NCI-H82 (cell line): Measurements from ENCODE around the gene OTUB1.
A peak's percentile ranks its signal among the peaks of the same experiment; 100 is the strongest.

Experiments used
- DNase-seq: peaks from one replicate; lab custom pipeline; 2025; lab: John Stamatoyannopoulos, UW

Gene OTUB1

DNA sequence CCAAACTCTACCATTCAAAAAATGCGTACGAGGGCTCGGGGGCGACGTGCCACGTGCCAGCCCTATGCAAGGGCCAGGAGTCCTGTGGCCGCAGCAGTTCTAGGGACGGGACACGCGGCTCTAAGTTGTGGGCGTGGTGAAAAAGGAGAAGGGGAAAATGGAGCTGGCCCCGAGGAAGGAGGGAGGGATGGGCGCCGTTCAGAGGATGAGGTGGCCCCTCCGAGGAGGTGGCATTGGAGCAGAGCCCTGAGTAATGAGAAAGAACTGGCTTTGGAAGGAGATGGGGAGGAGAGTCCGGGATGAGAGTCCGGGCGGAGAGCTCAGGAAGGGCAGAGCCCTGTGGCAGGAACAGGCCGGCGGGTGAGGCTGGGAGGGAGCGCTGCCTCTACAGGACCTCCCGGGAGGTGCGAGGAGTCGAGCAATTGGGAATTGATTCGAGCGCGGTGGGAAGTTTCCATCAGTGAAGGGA lies 21.0 kb downstream of the OTUB1 start:
- peak; percentile 36 for DNase-seq

DNA sequence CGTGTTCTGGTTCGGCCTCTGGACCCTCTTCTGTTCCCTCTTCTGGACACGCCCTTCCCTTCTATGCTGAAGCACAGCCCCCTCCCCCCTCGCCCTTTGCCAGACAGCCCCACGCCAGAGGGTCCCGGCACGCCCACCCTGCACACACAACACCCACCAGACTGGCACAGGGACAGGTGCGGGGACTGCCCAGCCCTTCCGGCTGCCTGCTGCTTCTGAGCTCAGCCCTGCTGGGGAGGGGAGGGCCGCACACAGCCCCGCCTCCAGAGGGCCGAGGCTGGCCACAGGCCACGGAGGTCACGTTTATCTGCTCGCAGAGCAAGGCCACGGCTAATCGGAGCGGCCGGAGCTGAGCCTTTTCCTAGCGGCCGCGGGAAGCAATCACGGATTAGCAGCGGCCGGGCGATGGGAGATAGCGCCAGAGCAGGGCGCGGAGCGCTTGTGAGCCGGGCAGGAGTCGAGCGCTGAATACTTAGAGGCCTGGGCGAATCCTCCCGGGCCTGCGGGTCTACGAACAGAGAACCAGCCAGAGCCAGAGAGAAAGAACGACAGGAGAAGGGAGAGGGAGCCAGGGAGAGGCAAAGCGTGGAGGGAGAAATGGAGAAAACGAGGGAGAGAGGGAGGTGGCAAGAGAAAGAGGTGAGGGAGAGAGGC lies 21.5 kb downstream of the OTUB1 start:
- peak; percentile 55 for DNase-seq

DNA sequence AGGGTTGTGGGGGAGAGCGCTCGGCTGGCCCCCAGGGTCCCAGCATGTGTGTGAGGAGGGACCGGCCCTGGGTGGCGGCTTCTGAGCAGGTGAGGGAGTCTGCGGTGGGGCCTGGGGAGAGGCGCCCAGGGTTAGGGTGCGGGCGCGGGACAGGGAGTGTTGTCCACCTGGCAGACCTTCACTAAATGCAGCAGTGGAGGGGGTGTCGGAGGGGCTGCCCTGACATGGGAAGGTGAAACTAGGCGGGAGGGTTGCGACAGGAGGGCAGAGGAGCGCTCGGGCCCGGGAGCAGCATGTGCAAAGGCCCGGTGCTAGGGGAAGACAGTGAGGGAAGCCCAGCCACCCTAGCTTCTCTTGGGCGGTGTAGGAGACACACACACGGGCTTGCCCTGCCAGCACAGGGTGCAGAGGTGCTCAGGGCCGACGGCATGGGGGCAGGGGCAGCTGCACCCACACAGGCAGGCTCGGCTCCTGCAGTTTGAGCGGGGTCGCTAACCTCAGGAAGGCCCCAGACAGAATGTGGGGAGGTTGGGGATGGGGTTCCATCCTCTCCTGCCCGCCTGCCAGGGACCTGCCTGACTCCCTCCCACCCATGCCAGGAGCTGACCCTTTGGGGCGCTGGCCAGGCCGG lies 22.2 kb downstream of the OTUB1 start:
- DNase-seq, result no peak

DNA sequence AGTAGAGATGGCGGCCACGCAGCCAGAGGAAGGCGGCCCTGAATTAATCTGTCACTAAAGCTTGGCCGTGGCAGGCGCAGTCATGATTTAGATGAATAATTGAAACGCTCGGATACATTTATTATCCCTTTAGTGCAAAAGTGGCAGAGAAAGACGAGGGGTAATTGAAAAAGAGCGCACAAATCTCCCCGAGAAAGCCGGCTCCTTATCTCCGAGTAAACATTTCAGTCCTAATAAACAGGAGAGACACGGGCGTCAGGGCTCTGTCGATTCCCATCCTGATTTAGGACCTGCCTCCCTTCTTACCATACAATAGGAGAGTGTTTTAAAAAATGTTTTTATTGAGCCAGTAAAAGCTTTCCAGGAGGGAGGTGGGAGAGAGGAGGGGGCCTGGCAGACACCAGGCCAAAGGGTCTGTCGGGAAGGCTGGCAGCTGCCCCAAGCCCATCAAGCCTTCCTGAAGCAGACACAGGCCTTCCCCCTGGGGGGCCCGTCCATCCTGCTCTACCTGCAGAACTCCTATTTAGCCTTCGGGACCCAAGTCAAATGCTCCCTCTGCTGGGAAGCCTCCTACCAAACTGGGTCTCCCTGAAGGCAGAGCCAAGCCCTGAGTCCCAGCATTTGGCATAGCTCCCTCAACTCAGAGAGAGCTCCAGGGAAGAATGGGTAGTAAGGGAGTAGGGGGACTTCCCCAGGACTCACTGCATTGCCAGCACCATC lies 22.8 kb downstream of the OTUB1 start:
- no peak for DNase-seq

DNA sequence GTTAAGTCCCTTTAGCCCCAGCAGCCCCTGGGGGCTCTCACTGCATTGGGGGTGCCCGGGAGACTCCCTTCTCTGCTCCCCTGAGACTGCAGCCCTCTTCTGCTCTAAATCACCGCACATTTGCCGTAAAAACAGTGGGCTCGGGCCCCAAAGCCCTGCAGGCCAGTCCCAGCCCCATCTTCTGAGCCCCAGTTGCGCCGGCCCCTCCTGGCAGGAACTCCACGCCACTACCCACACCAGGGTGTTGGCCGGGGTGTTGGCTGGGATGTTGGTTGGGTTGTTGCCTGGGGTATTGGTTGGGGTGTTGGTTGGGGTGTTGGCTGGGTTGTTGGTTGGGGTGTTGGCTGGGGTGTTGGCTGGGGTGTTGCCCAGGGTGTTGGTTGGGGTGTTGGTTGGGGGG lies 23.5 kb downstream of the OTUB1 start:
- no peak for DNase-seq

DNA sequence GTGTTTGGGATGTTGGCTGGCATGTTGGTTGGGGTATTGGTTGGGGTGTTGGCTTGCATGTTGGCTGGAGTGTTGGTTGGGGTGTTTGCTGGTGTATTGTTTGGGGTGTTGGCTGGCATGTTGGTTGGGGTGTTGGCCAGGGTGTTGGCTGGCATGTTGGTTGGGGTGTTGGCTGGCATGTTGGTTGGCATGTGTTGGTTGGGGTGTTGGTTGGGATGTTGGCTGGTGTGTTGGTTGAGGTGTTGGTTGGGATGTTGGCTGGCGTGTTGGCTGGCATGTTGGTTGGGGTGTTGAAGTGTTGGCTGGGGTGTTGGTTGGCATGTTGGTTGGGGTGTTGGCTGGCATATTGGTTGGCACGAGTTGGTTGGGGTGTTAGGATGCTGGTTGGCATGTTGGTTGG lies 24.5 kb downstream of the OTUB1 start:
- no peak for DNase-seq

DNA sequence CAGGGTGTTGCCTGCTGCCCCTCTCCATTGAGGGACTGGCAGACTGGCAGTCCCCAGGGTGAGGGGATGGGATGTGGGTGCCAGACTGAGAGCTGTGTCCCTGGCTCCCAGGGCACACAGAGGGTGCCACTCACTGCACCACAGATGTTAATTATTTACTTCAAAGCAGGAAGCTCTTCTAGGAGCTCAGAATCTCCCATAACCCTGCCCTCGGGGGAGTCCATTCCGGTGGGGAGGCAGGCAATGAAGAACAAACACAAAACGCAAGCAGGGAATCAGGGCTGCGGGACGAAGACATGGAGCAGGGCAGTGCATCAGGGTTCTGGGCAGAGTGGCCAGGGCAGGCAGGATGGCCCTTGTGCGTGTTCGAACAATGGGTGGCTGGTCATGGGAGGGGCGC lies 25.1 kb downstream of the OTUB1 start:
- DNase-seq, result no peak

DNA sequence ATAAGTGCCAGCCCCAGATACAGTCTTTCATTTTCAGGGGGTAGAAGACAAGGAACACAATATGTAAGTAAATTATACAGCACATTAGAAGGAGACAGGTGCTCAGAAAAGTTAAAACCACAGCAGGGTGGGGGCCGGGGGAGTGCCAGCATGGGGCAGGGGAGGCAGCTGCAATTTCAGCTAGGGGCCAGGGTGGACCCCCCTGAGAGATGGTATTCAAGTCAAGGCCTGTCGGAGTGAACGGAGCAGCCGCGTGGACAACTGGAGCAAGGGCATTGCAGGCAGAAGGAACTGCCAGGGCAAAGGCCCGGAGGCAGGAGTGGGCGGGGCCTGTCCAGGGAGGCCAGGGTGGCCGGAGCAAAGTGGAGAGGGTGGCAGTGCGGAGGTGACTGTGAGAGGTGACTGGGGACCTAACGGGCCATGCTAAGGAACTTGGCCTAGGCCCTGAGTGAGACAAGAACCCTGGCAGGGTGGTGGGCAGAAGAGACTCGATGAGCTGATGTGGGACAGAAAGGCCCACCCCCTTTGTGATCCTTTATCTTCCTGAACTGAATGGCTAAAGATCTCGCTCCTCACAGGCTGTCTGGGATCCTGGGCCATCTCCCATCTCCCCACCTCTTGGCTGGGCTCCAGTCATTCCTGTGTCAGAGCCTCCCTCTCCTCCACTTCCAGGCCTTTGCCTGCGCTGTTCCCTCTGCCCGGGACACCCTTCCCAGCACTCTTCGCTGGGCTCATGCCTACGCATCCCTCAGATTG lies 27.1 kb downstream of the OTUB1 start:
- no peak for DNase-seq

DNA sequence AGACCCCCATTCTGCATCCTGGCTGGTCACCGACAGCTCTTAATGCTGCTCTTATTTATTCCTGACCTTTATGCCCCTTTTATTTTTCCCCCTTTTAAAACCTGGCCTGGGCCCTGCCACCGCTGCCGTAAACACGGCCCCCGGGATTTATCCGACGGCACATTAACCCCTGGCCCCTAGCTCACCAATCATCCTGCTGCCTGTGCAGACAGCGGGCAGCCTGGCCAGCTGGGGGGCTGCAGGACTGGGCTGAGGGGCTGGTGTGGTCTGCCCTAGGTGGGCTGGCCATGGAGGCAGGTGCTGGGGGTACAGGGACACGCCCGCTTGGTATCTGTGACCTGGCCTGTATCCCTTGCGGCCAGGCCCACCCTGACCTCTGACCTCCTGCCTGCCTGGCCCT lies 28.1 kb downstream of the OTUB1 start:
- DNase-seq, result no peak

DNA sequence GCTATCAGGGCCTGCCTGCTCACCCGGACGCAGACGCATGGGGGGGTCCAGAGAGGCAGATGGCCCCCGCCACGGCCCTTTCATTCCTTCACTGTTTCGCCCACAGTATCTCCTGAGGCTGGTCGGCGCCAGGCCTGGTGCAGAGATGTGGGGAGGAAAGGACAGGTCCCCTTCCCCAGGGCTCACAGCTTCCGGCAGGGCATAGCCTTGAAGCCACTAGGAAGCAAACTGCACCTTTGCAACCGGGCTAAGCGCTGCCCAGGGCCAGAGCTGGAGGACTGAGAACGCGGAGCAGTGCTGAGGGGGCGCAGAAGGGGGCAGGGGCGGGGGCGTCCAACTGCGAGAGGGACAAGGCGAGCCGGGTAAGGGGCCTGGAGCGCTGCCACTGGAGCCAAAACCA lies 29.3 kb downstream of the OTUB1 start:
- DNase-seq, result no peak

DNA sequence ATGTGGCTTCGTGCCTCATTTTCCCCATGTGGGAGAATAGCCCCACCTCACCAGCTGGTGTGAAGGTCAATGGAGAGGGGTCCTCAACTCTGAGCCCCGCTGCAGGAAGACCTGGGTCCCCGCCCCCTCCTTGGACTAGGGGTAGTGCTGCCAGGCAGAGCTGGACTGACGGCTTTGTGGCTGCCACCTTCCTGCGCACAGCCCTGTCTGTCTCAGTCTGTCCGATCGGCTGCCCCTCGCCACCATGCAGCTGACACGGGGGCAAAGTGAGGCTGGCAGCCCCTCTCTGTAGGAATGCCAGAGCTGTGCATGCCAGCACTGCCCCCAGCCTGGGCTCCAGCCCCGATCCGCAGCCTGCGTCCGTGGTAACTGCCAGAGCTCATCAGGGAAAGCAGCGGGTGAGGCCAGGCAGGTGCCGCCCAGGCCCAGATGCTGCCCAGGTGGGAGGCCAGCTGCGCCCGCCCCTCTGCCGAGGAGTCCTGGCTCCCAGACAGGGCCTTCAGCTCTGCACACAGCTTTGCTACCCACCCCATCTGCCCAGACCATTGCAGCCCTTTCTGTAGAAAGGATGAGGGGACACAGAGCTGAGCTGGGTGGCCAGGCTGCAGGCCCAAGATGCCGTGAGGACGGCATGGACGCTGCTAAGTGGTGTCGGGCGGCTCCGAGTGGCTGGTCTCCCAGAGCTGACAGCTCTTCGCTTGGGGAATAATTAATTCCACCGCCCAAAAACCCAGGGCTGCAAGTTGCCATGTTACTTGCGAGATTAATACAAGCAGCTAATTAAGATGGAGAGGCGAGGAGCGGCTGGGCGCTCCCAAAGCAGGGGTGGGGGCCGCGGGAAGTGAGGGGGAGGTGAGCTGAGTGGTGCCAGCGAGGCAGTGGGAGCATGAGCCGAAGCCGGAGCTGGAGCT lies 30.0 kb downstream of the OTUB1 start:
- no peak for DNase-seq

DNA sequence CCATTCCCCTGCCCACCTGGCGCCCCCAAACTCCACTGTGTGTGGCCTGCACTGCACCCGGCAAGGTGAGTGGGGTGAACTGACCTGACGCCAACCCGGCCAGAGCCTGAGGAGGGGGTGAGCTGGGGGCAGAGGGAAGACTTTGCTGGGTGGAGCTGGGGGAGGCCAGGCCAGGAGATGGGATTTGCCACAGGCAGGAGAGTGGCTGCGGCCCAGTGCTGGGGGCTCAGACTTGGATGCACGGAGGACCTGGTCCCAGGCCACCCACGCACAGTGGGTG lies 31.6 kb downstream of the OTUB1 start:
- DNase-seq, result no peak

DNA sequence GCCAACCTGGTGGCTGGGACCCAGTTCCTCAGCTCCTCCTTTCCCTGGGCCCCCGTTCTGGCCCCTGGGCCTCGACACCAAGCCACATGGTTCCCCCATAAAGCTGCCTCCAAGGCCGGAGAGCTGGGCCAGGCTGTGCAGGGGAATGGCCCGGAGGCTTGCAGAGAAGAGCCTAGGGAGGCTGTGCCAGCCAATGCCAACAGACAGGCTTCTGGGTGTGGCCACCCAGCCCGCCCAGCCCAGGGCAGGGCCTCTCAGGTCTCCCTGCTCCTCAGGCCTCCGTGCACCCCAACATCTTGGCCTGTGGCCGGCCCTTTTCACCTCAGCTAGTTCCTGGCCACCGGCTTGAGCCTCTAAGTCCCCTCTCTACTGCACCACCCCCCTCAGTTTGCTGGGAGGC lies 32.1 kb downstream of the OTUB1 start:
- no peak for DNase-seq

DNA sequence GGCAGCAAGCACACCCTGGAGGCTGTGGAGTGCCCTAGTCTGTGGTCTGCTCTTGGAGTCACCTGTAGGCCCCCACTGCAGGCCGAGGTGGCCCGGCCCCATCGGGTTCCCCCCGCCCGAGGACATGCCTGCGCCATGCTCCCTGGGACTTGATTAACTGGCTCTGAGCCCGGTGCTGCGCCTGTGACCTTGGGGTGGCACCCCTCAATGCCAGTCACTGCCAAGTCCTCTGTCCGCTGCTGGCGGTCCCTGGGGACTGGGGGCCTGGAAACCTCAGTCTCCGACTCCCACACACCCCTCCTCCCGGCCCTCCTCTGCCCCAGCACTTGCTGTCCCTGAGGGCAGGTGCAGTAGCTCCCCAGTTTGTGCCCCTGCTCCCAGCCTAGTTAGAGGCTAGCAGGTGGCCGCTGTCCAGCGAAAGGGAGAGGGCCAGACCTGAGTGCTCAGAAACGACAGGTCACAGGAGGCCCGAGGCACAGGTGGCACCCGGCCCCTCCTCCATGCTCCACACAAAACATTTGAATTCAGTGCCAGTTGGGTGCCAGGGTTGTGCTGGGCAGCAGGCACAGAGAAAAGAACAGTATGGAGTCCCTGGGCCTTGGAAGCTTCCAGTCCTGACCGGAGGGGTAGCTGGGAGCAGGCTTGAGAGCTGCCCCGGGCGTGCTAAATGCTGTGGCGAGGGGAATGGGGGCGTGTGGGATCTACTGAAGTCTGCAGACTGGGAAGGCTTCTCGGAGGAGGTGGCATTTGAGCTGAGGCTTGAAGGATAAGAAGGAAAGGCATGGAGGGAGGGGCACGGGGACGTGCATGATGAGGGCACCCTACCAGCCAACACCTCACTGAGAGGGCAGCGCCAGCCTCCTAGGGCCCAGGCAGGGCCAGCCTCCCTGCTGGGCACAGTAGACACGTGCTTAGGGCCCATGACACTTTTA lies 33.1 kb downstream of the OTUB1 start:
- DNase-seq, result no peak

DNA sequence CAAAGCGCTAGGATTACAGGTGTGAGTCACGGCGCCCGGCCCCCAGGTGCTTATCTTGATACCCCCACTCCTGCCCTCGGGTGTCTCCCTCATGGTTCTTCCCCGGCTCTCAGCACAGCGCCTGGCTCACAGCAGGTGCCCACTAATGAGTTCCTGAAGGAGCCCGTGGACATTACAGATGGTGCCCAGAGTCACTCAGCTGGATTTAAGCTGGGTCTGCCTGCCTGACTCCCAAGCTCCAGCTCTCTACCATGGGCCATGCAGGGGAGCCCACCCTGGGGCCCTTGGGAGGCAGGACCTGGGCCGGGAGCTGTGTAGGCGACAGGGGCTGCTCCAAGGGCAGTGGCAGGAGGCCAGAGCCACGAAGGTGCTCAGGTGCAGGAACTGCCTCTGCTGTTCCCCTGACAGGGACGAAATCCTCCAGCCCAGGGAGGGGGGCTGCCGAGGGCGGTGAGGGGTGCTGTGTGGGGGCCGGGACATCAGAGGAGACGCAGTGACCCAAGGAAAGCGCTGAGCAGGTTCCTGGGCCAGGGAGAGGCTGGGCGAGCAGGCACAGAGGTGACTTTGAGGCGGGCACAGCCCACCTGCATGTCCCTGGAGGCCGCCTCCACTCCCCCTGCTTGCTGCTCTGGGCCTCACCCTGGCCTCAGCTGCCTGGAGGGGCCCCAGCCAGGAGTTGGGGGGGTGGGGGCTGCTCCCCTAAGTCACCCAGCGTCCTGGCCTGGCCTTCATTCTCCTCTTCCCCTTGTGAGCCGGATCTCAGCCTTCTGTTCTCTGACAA lies 34.9 kb downstream of the OTUB1 start:
- no peak for DNase-seq

DNA sequence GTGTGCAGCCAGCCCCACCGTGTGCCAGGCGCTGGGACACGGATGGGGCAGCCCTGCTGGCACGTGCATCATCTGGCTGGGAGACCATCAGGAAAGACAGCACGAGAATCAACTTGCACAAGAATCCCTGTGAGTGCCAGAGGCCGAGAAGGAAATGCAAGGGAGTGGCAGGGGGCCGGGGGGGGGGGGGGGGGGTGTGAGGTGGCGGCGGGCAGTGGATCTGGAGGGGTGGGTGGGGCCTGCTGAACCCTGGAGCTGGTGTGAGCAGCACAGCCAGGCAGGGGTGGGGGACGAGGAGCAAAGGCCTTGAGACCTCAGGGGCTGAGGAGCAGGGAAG lies 35.5 kb downstream of the OTUB1 start:
- DNase-seq, result no peak

DNA sequence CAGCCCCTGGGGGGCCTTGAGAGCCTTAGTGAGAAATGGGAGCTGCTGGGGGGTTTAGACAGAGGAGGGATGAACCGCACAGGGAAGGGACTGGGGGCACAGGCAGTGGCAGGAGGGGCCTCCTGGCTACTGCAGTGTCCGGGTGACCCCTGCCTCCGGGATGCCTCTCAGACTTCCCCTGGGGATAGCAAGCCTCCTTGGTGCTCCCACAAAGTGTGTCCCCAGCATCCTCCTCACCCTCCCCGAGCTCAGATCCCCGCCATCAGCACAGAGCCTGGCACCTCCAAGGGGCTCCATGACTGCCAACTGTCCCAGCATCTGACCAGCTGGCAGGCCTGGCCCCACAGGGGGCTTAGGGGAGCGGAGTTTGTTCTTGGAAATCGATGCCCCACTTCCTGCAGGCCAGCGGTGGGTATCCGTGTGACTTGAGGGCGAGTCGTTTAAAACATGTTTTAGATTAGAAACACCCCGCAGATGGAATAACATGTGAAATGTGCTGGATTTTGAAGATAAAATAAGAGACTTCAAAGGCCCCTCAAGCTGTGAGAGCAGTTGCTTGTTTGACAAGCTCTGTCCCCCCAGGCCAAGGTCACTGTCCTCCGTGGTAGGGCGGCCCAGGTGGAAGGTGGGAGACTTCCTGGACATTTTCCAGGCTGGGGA lies 36.0 kb downstream of the OTUB1 start:
- no peak for DNase-seq

DNA sequence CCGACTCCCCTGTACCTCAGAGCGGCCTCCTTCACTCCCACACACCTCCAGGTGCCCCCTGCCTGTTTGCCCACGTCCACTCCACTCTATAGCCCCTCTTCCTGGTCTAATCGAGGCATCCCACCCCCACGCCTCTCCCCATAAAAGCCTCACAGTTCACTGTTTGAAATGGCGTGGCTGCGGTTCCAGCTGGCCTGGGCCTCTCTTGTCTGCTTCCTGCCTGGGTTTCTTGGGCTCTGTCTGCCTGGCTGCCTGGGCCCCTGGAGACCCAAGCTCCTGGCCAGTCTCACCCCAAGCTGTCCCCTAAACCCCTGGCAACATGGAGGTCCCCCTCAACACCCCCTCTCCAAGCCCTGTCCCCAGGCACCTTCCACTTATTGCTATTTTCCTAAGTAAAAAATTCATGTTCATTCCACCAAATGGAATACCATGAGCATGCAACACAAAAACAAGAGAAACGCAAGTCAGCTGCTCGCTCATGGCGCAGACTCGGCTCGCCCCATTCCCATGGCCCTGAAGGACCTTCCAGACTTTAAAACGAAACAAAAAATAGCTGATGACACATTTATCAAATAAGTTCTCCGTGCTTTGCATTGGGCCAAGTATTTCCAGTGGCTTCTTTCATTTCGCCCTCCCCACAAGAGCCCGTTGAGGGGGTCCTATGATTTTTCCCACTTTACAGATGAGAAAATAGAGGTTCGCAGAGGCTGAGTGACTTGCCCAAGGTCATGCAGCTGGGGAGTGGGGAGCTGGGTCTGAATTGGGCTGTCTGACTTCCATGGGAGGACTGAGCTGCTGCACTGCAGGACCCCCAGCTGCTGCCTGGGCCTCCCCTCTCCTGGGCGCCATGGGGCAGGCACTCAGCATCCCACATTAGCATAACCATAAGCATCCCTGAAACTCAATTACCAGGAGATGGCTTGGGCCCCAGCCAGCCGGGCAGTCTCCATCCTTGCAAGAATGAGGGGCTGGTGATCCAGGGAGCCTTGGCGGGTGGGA lies 37.8 kb downstream of the OTUB1 start:
- DNase-seq, result no peak
